DMS53 (cell line): ENCODE results near the gene TCEA2.
"Not testable (repeated sequence)": the region's sequence is repeated elsewhere in the genome, so short reads cannot be mapped to it uniquely, and the experiment has no call there.

Experiments
- DNase-seq: peaks from one replicate; lab custom pipeline; 2025; lab: John Stamatoyannopoulos, UW

Gene TCEA2

GRCh38 chr20:64108731-64109681 is 46.0 kb downstream of the TCEA2 start:
- DNase-seq, result no peak

- no peak for DNase-seq
Measured at GRCh38 chr20:64109831-64110391, 46.9 kb downstream of the TCEA2 start.

- DNase-seq, result no peak
Measured at GRCh38 chr20:64110411-64111068, 47.5 kb downstream of the TCEA2 start.

GRCh38 chr20:64111841-64112641 is 49.0 kb downstream of the TCEA2 start:
- no peak for DNase-seq

- DNase-seq, result no peak
Measured at GRCh38 chr20:64112691-64113443, 49.9 kb downstream of the TCEA2 start.

GRCh38 chr20:64113444-64113775 is 50.4 kb downstream of the TCEA2 start:
- DNase-seq, result no peak

GRCh38 chr20:64113796-64114355 is 50.9 kb downstream of the TCEA2 start:
- DNase-seq, result no peak

GRCh38 chr20:64114356-64114971 is 51.5 kb downstream of the TCEA2 start:
- DNase-seq, result no peak

GRCh38 chr20:64115171-64115911 is 52.3 kb downstream of the TCEA2 start:
- no peak for DNase-seq

GRCh38 chr20:64116016-64116415 is 53.0 kb downstream of the TCEA2 start:
- DNase-seq, result no peak

GRCh38 chr20:64116541-64117431 is 53.8 kb downstream of the TCEA2 start:
- DNase-seq, result no peak

GRCh38 chr20:64117432-64117777 is 54.4 kb downstream of the TCEA2 start:
- DNase-seq, result not testable (repeated sequence)

- peak; percentile 28 for DNase-seq
Measured at GRCh38 chr20:64119301-64119680, 56.3 kb downstream of the TCEA2 start.

GRCh38 chr20:64119681-64120341 is 56.8 kb downstream of the TCEA2 start:
- no peak for DNase-seq

GRCh38 chr20:64121586-64121985 is 58.6 kb downstream of the TCEA2 start:
- no peak for DNase-seq
